Progenitor cell of endocrine pancreas (in vitro differentiated cells): ENCODE measurements around the gene TOMM6. TPM values are rescaled to one million over a fixed set of nuclear protein-coding genes. Genes with fewer than 3 reads are reported as not detected.

ENCODE experiments used
- DNase-seq: peaks from one replicate; pipeline ENCODE4 v3.0.0; 2021; ENCODE audit warnings: low spot score; ENCODE audit not compliant: unreplicated experiment
- H3K27ac Mint-ChIP-seq: 2 replicates; pipeline ENCODE4 v1.8.0; 2021; ENCODE audit warnings: mild to moderate bottlenecking, moderate library complexity, mixed read lengths
- H3K27me3 Mint-ChIP-seq: 2 replicates; pipeline ENCODE4 v1.8.0; 2021; ENCODE audit warnings: mixed read lengths
- H3K36me3 Mint-ChIP-seq: 2 replicates; pipeline ENCODE4 v1.8.0; 2022; ENCODE audit warnings: mixed read lengths; ENCODE audit not compliant: insufficient read depth
- H3K4me1 Mint-ChIP-seq: 2 replicates; pipeline ENCODE4 v1.8.0; 2021; ENCODE audit warnings: low read depth, mixed read lengths
- H3K4me3 Mint-ChIP-seq: 2 replicates; pipeline ENCODE4 v1.8.0; 2021; ENCODE audit warnings: low read depth, mild to moderate bottlenecking, moderate library complexity, mixed read lengths
- H3K9me3 Mint-ChIP-seq: 2 replicates; pipeline ENCODE4 v1.8.0; 2021; ENCODE audit warnings: low read depth, mixed read lengths
- total RNA-seq: library from RNA; stranded (reverse); gene quantifications from 2 replicates; pipeline ENCODE4 v1.2.1, GENCODE V29; 2021
- TF ChIP-seq, protein P1 (sequence below): fragments of 200-600 bp; sonication (generic); IDR thresholded peaks from one replicate; pipeline ENCODE4 v1.5.0; 2021; ENCODE audit warnings: antibody characterized with exemption, mild to moderate bottlenecking; ENCODE audit not compliant: unreplicated experiment

The TOMM6 gene
- total RNA-seq, 1 donor from 2014 or later = 172 TPM

DNA sequence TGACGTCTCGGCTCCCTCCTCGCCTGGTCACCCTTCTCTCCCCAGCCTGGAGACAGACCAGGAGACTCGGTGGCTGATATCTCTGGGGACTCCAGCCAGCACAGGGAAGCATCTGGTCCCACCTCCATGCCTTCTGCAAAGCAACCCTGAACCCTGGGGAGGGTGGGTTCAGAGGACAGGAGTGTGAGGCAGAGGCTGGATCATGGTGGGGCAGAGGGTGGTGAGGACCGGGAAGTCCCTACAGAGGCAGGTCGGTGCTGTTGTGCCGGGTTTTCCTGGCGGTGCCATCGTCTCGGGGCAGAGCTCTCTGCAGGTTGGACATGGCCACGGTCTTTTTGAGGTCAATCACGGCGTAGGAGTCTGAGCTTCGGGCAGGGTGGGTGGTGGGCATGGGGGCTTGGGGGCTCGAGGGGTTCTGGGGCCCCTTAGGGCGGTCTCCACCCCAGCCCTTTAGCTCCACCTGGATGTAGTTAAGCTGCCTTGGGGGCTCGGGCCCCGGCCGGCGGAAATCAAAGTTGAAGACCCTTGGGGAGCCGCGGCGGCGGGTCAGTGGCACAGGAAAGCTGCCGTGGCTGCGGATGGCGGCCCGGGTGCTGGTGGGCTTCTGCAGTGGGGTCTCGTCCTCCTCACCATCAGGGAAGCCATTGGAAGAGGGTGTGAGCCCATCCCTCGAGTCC, 17.0 kb upstream of the TOMM6 start:
- Mint-ChIP-seq H3K4me1 (peaks cover 16% of the 10 kb centered on the region), H3K9me3 (no peaks in the 10 kb centered on the region), H3K4me3 (no peak overlapping the region), H3K27ac (no peak overlapping the region), H3K27me3 (no peaks in the 10 kb centered on the region), H3K36me3 (peaks cover 6% of the 10 kb centered on the region)
- DNase-seq = no peak
- TF ChIP-seq, protein P1, sequence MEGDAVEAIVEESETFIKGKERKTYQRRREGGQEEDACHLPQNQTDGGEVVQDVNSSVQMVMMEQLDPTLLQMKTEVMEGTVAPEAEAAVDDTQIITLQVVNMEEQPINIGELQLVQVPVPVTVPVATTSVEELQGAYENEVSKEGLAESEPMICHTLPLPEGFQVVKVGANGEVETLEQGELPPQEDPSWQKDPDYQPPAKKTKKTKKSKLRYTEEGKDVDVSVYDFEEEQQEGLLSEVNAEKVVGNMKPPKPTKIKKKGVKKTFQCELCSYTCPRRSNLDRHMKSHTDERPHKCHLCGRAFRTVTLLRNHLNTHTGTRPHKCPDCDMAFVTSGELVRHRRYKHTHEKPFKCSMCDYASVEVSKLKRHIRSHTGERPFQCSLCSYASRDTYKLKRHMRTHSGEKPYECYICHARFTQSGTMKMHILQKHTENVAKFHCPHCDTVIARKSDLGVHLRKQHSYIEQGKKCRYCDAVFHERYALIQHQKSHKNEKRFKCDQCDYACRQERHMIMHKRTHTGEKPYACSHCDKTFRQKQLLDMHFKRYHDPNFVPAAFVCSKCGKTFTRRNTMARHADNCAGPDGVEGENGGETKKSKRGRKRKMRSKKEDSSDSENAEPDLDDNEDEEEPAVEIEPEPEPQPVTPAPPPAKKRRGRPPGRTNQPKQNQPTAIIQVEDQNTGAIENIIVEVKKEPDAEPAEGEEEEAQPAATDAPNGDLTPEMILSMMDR = no peak

DNA sequence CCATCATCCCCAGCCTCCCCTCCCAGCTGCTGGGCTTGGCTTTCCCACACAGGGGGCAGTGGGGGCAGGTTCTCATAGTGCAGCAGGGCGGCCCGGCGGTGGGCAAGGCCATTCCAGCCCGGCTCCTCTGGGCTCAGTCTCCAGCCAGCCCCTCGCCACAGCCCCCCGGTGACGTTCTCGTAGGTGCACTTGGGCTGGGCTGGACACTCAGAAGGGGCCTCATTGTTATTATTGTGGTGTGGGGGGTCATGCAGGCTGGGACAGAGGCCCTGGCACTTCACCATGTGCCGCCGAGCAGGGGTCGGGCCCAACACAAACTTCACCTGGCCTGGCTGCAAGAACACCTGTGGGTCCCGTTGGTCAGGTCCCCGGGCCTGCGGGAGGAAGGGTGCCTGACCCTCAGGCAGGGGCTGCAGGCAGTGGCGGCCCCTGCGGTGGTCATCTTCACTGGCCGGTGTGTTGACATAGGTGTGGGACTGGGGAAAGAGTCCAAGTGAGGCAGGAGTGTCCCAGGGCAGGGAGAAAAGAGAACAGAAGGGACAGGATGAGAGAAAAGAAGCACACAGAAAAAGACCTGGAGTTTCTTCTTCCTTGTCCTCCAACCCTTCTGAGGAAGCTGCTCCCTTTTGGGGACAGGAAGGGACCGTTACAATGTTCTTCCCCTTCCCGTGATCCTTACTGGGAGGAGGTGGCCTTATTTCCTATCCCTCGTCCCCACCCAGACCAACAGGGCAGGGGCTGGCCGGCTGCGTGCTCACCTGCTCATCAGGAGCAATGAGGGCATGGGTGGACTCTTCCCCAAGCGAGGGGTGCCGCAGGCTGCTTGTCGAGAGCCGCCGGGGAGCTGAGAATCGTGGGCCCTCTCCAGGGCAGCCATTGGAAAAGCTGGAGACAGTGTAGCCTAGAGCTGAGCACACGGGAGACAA, 16.2 kb upstream of the TOMM6 start:
- Mint-ChIP-seq H3K4me1 (peaks cover 16% of the 10 kb centered on the region), H3K27ac (no peak overlapping the region), H3K36me3 (peaks cover 6% of the 10 kb centered on the region), H3K9me3 (no peaks in the 10 kb centered on the region), H3K27me3 (no peaks in the 10 kb centered on the region), H3K4me3 (no peak overlapping the region)
- TF ChIP-seq, protein P1 = no peak
- no peak for DNase-seq

DNA sequence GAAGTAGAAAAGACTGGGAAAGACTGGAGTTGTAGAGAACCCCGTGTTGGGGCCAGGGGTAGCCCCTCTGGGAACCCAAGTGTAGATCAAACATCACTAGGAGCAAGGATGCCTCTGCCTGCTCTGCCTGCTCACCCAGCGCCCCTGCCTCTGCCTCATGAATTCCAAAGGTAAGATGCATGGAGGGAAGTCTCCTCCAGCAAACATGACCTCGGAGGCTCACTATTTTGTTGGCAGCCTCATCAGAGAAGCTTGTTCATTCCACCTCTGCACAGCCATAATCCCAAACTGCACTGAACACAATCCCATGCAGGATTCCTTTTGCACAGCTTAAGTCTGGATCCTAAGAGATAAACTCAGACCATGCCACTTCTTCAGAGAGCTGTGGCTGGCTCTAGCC, 12.7 kb upstream of the TOMM6 start:
- TF ChIP-seq, protein P1 = no peak
- Mint-ChIP-seq H3K9me3 (no peaks in the 10 kb centered on the region), H3K27ac (no peak overlapping the region), H3K4me1 (peaks cover 6% of the 10 kb centered on the region), H3K27me3 (no peaks in the 10 kb centered on the region), H3K36me3 (peaks cover 6% of the 10 kb centered on the region), H3K4me3 (no peak overlapping the region)
- DNase-seq = no peak

DNA sequence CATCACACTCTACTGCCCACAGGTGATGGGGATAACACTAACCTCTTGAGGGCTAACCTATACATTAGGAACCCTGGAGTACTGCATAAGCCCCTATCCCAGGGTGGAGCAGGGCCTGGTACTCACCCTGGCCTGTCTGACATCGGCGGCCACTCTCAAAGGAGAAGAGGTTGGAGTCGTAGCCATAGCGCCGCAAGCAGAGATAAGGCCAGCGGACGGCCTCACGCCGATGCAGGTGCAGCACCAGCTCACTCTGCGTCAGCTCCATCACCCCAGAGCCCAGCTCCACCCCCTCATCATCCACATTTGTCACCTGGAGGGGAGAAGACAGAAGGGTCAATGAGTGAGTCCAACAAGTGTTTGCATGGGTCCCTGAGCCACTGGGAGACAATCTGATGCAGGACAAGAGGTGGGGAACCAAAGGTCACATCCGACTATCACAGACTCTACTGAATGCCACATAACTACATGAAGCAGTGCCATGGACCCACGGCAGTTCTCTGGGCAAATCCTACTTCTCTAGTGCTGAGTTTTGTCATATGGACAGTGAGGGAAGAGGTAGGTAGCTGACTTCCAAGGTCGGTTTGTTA, 12.1 kb upstream of the TOMM6 start:
- peaks cover 6% of the 10 kb centered on the region for H3K36me3 Mint-ChIP-seq
- H3K4me1 Mint-ChIP-seq = peaks cover 6% of the 10 kb centered on the region
- H3K27ac Mint-ChIP-seq = no peak overlapping the region
- DNase-seq = no peak
- no peaks in the 10 kb centered on the region for H3K27me3 Mint-ChIP-seq
- TF ChIP-seq, protein P1 = no peak
- no peaks in the 10 kb centered on the region for H3K9me3 Mint-ChIP-seq
- no peak overlapping the region for H3K4me3 Mint-ChIP-seq

DNA sequence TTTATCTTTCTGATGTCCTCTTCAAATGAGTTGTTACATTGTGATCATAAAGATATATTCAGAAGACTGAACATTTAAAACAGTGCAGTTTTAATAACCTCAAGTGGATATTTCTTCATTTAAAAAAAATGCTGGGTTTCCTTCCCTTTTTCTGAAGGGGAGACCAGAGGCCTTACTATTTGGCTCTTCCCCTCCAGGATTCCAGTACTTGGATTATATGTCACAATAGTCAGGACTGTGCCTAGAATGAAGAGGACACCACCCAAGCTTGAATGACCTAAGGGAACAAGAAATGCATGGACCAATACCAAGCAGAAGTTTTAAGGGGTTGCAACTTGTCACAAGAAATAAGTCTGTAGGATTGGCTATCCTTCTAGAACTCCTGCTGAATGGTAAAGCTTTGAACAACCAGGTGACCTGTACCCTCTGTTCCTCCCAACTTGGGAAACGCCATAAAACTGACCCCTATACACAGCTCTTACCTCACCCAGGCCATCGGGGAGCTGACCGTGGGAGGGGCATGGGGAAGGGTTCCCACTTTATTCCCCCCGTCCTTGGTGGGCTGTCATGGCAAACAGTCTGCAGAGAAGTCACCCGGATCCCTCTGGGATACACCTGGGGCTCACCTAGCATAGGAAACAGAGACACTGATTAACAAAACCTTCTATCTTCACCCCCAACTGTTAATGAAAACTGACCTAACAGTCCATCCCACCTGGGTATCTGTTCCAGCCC, 9.8 kb upstream of the TOMM6 start:
- Mint-ChIP-seq H3K27me3 (peaks cover 6% of the 10 kb centered on the region), H3K27ac (no peak overlapping the region), H3K36me3 (peaks cover 1% of the 10 kb centered on the region), H3K9me3 (no peaks in the 10 kb centered on the region), H3K4me3 (peak overlapping the region; percentile 34), H3K4me1 (peaks cover 11% of the 10 kb centered on the region)
- DNase-seq = no peak
- TF ChIP-seq, protein P1 = no peak
